SIG-M5 (cell line): ENCODE measurements around the gene SCGB1C1.
A peak's percentile ranks its signal among the peaks of the same experiment; 100 is the strongest.
"Not testable (repeated sequence)": the region's sequence is repeated elsewhere in the genome, so short reads cannot be mapped to it uniquely, and the experiment has no call there.

Experiments used
- DNase-seq: peaks from one replicate; lab custom pipeline; 2025; lab: John Stamatoyannopoulos, UW

The SCGB1C1 gene

GRCh38 chr11:218815-219593 lies 26.1 kb downstream of the SCGB1C1 start:
- no peak for DNase-seq

- not testable (repeated sequence) for DNase-seq
Measured at GRCh38 chr11:220641-221215, 27.9 kb downstream of the SCGB1C1 start.

- no peak for DNase-seq
Measured at GRCh38 chr11:221539-221938, 28.7 kb downstream of the SCGB1C1 start.

GRCh38 chr11:221998-222789 lies 29.3 kb downstream of the SCGB1C1 start:
- DNase-seq: no peak

- DNase-seq: no peak
Measured at GRCh38 chr11:223026-223789, 30.3 kb downstream of the SCGB1C1 start.

GRCh38 chr11:223884-224283 lies 31.0 kb downstream of the SCGB1C1 start:
- no peak for DNase-seq

- no peak for DNase-seq
Measured at GRCh38 chr11:224424-224823, 31.5 kb downstream of the SCGB1C1 start.

- no peak for DNase-seq
Measured at GRCh38 chr11:225734-226453, 33.0 kb downstream of the SCGB1C1 start.

GRCh38 chr11:227824-228379 lies 35.0 kb downstream of the SCGB1C1 start:
- no peak for DNase-seq

GRCh38 chr11:230431-230830 lies 37.6 kb downstream of the SCGB1C1 start:
- no peak for DNase-seq

GRCh38 chr11:232783-233565 lies 40.1 kb downstream of the SCGB1C1 start:
- DNase-seq: no peak

- no peak for DNase-seq
Measured at GRCh38 chr11:235180-235579, 42.3 kb downstream of the SCGB1C1 start.

GRCh38 chr11:235609-235996 lies 42.7 kb downstream of the SCGB1C1 start:
- DNase-seq: no peak

GRCh38 chr11:235997-236773 lies 43.3 kb downstream of the SCGB1C1 start, which contains the start of gene SIRT3:
SIRT3 (minus strand) TSS chr11:236342; CDS start chr11:236328, 14 bp downstream.
- DNase-seq: peak; percentile 38

GRCh38 chr11:236774-237767 lies 44.2 kb downstream of the SCGB1C1 start, which contains the start of gene PSMD13:
PSMD13 (plus strand) TSS chr11:236976; CDS start chr11:237050, 74 bp downstream.
- no peak for DNase-seq

- not testable (repeated sequence) for DNase-seq
Measured at GRCh38 chr11:238346-238745, 45.5 kb downstream of the SCGB1C1 start.

GRCh38 chr11:240315-240714 lies 47.4 kb downstream of the SCGB1C1 start:
- no peak for DNase-seq

GRCh38 chr11:241634-242033 lies 48.8 kb downstream of the SCGB1C1 start:
- DNase-seq: no peak
